Measurements from ENCODE around the gene SIGMAR1.
A peak's percentile ranks its signal among the peaks of the same experiment; 100 is the strongest.

The SIGMAR1 gene

GRCh38 chr9:34637356-34638137, at the start of gene SIGMAR1:
SIGMAR1 (minus strand) TSS chr9:34637787; CDS start chr9:34637697, 90 bp downstream.
- peak within 1 kb of the TSS; percentile 87 to 91 for H3K27ac ChIP-seq
- peak within 1 kb of the TSS; percentile 65 to 80 for H3K4me3 ChIP-seq
- no peaks in the 10 kb centered on the region for H3K9me3 ChIP-seq
- intact Hi-C loops (cut with DNase I; ENCODE audit: low total_unique reads): no loop called here
- H3K27me3 ChIP-seq: no peaks in the 10 kb centered on the region
- peak; percentile 91 to 96 for DNase-seq
- peak in 1 of 2 experiments; percentile 25 for TF ChIP-seq CTCF (IDR thresholded peaks at IDR 0.05)
- H3K4me1 ChIP-seq: peaks cover 0 to 29% (median 23%) of the 10 kb centered on the region in 4 donors
- peaks cover 0 to 7% (median 0%) of the 10 kb centered on the region in 3 donors for H3K36me3 ChIP-seq

GRCh38 chr9:34686732-34687131, 49.1 kb upstream of the SIGMAR1 start:
- intact Hi-C loops (cut with DNase I; ENCODE audit: low total_unique reads): no loop called here
- DNase-seq: no peak
- Histone ChIP-seq H3K36me3 (peaks cover 0 to 14% (median 0%) of the 10 kb centered on the region in 3 donors), H3K9me3 (no peaks in the 10 kb centered on the region), H3K27ac (no peak overlapping the region), H3K4me3 (no peak overlapping the region), H3K4me1 (peaks cover 0 to 56% (median 31%) of the 10 kb centered on the region in 4 donors), H3K27me3 (no peaks in the 10 kb centered on the region)
- TF ChIP-seq CTCF (IDR thresholded peaks at IDR 0.05): no peak

GRCh38 chr9:34686231-34686630, 48.6 kb upstream of the SIGMAR1 start:
- H3K4me1 ChIP-seq: peaks cover 0 to 51% (median 28%) of the 10 kb centered on the region in 4 donors
- peak in 1 of 2 donors; percentile 61 for DNase-seq
- no peak overlapping the region for H3K27ac ChIP-seq
- no peak overlapping the region for H3K4me3 ChIP-seq
- TF ChIP-seq CTCF (IDR thresholded peaks at IDR 0.05): no peak
- H3K36me3 ChIP-seq: peaks cover 0 to 19% (median 0%) of the 10 kb centered on the region in 3 donors
- intact Hi-C loops (cut with DNase I; ENCODE audit: low total_unique reads): no loop called here
- H3K27me3 ChIP-seq: no peaks in the 10 kb centered on the region
- H3K9me3 ChIP-seq: no peaks in the 10 kb centered on the region

- H3K4me1 ChIP-seq: peaks cover 0 to 45% (median 21%) of the 10 kb centered on the region in 4 donors
- no peak overlapping the region for H3K4me3 ChIP-seq
- intact Hi-C loops (cut with DNase I; ENCODE audit: low total_unique reads): no loop called here
- no peak for DNase-seq
- no peaks in the 10 kb centered on the region for H3K27me3 ChIP-seq
- no peak overlapping the region for H3K27ac ChIP-seq
- peaks cover 0 to 24% (median 0%) of the 10 kb centered on the region in 3 donors for H3K36me3 ChIP-seq
- TF ChIP-seq CTCF (IDR thresholded peaks at IDR 0.05): no peak
- no peaks in the 10 kb centered on the region for H3K9me3 ChIP-seq
These were observed 48.0 kb upstream of the SIGMAR1 start for GRCh38 chr9:34685591-34685990.

- H3K9me3 ChIP-seq: no peaks in the 10 kb centered on the region
- peaks cover 0 to 24% (median 0%) of the 10 kb centered on the region in 3 donors for H3K36me3 ChIP-seq
- no peaks in the 10 kb centered on the region for H3K27me3 ChIP-seq
- peaks cover 0 to 38% (median 19%) of the 10 kb centered on the region in 4 donors for H3K4me1 ChIP-seq
- H3K27ac ChIP-seq: no peak overlapping the region
- DNase-seq: no peak
- no peak for TF ChIP-seq CTCF (IDR thresholded peaks at IDR 0.05)
- H3K4me3 ChIP-seq: no peak overlapping the region
- intact Hi-C loops (cut with DNase I; ENCODE audit: low total_unique reads): no loop called here
These were observed 47.2 kb upstream of the SIGMAR1 start for GRCh38 chr9:34684816-34685215.

All from tibial artery (tissue), 4 donors.